DMS 273 treated with DMSO at 0.1 percent for 48 hours (cell line): ENCODE data around the gene LSM12.

Source experiments
- DNase-seq: peaks from one replicate; lab custom pipeline; 2025; lab: John Stamatoyannopoulos, UW

LSM12 gene

GRCh38 chr17:44095647-44096496 is 29.4 kb upstream of the LSM12 start:
- peak; percentile 94 for DNase-seq

DNA sequence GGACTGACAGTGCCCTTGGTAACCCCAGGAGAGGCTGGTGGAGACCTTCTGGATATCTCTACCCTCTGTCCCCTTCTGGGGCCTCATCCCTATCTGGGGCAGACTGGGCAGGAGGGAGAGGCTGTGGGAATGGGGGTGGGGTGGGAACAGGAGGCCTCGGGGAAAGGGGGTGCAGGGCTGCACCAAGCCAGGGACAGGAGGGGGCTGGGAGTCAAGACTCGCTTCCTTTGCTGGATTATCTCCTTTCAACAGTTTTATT is 28.8 kb upstream of the LSM12 start:
- DNase-seq, result no peak

- DNase-seq, result no peak
These were observed 28.4 kb upstream of the LSM12 start for GRCh38 chr17:44094701-44095387.

DNA sequence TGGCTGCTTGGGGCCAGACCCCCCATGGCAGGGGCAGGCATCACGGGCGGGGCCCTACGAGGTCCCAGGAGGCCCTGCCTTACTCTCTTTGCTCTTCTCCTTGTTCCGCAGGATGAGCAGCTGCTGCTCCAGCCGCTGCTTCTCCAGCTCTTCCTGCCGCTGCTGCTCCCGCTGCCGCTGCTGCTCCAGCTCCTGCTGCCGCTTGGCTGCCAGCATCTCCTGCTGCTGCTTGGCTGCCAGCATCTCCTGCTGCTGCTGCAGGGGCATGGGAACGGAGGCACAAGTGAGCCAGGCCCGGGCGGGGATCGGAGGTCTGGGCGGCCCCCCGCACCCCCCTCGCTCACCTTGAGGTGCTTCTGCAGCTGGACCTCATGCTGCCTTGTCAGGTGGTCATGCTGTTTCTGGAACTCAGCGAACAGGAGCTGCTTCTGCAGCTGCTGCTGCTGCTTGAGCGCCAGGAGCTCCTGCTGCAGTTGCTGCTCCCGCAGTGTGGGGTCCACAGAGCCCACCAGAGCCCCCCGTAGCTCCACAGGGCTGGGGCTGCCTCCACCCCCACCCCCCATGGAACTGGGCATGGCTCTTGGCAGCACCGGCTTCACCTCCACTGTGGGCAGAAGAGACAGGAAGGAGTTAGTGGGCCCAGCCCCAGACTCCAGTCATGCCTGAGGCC is 26.9 kb upstream of the LSM12 start:
- no peak for DNase-seq

DNA sequence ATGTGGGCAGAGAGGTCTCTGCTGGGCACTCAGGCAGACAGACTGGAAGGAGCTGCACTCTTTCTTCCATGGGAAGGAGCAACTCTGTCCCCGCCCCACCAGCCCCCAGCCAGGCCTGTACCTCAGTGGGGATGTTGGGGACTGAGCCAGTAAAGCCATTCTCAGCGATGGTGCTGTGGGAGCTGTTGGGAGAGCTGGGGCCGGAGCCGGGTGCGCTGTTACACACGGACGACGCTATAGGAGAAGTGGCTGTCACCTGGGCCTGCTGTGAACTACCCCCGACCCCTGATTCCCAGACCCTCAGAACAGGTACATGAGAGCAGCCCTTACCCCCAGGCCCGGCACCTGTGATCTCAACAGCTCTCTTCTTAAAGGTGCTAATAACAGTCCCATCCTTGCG is 25.6 kb upstream of the LSM12 start:
- DNase-seq, result no peak

DNA sequence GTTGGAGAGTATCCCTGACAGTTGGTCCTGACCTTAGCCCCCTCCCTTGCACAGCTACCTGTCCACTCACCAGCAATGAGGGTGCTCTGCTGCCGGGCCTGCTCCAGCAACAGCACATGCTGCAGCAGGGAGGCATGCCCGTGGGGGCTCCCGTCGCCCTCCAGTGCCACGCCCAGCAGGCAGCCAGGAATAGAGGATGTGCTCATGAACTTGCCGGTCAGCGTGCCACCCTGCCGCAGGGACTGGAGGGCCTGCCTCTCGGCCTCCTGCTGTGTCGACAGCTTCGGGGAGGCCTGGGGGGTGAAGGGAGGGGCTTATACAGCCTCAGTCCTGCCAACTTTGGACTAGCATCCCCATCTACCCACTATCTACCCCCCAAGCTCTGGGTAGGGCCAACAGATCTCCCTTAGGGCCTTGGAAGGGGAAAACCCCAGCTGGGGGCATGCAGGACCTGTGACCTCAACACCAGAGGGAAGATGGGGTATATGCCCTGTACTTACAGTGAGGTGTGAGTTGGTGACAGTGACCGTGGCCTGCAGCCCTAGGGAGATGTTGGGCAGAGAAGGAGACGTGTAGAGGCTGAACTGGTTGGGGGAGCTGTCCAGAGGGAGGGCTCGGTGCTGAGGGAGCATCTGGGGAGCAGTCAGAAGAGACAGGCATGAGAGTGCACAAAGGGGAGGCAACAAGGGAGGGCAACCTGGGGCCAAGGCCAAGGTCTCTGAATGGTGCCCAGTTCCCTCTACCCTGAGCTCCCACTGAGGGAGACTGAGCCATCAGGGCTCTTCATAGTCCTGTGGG is 24.9 kb upstream of the LSM12 start:
- DNase-seq, result no peak

GRCh38 chr17:44088254-44088653 is 21.8 kb upstream of the LSM12 start:
- DNase-seq, result no peak

DNA sequence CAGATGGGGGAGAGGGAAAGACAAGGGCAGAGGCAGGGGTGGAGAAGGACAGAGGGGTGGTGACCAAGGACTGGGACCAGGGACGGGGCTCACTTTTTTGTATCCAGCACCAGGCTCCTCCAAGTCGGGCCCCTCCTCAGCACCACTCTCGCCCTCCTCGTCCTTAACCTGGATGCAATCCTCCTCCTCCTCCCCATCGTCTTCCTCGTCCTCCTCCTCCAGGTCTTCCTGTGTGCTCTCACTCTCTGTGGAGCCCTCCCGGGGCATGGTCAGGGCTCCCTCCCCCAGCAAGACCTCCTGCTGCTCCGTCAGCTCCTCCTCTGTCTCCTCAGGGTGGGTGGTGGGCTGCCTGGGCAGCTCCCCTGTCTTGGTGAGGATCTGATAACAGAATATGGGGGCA is 20.8 kb upstream of the LSM12 start:
- no peak for DNase-seq

- DNase-seq, result no peak
These were observed 20.2 kb upstream of the LSM12 start for GRCh38 chr17:44086364-44087311.

DNA sequence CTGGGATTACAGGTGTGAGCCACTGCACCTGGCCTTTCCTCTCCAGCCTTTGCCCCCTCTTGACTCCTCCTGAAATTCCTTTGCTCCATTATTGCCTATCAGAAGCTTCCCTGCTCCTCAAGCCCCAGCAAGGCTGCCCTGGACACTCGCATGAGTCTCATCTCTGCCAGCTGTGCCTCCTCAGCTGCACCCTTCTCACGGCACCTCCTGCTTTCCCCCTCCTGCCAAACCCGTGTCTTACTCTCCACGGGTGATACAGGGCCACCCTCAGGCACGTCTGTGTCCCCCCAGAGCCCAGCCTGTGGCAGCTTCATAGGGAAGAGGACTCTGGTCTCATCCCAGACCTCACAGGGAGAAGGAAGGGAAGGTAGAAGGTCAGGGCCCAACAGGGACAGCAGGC is 19.4 kb upstream of the LSM12 start:
- no peak for DNase-seq

- DNase-seq, result no peak
These were observed 18.4 kb upstream of the LSM12 start for GRCh38 chr17:44084921-44085320.

DNA sequence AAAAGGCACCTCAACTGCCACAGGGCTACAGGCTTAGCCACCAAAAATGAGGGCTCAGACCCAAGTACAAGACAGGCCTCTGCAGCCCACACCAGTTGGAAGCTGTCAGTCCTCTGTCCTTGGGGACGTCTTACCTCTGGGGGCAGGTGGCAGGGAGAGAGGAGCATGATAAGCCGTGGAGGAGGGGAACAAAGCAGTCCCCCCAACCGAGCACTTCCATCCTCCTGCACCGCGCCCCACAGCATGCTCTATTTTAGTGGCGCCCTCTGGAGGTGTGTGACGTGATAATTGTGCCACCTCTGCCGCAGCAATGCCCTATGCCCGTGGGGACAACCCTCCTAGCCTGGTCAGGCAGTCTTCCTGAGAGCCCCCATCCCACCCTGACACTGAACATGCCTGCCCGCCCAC is 17.7 kb upstream of the LSM12 start:
- DNase-seq, result no peak

DNA sequence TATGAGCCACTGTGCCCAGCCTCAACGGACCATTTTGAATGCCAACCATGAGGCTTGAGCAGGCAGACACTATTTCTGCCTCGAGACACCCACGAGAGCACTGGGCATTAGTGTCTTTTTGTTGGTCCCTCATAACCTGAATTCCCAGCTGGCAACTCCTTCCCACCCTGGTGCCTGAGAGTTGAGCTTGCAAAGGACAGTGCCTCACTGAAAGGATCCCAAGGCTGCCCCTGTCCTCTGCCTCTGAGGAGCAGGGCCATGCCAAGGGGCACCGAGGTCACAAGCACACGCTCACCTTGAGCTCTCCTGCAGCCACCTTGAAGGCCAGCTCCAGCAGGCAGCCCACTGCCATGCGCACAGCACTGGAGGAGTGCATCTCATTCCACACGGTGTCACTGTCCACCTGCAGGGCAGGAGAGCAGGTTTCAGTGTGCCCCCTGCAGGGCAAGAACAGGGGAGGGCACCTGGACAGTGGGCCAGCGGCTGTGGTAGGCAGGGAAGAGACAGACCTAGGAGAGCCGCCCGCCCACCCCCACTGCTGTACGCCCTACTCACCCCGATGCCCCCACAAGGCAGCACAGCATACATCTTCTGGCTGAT is 16.9 kb upstream of the LSM12 start:
- no peak for DNase-seq

DNA sequence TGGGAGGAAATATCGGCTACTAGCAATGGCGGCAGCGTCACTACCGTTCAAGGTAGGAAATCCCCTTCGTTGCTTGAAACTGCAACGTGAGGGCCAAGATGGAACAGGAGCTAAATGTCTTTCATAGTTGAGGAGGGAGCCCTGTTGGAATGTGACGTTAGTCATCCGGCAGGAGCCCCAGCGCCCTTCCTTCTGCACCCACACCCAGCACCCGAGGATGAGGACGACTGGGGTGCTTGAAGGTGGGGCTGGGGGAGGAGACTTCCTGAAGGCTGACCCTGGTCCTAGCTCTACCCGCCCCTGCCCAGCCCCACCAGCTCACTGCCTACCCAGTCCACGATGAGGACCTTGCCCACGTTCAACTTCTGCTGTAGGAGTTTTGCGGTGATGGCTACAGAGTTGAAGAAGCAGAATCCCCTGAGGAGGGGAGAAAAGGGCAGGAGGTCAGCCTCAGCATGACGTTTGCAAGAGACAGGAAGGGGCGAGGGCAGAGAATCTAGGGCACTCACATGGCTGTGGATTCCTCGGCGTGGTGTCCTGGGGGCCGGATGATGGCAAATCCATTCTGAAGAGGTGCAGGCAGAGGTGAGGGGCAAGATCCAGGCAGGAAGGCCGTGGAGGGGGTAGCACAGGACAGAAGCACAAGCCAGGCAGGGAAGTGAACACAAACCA is 15.9 kb upstream of the LSM12 start:
- no peak for DNase-seq

DNA sequence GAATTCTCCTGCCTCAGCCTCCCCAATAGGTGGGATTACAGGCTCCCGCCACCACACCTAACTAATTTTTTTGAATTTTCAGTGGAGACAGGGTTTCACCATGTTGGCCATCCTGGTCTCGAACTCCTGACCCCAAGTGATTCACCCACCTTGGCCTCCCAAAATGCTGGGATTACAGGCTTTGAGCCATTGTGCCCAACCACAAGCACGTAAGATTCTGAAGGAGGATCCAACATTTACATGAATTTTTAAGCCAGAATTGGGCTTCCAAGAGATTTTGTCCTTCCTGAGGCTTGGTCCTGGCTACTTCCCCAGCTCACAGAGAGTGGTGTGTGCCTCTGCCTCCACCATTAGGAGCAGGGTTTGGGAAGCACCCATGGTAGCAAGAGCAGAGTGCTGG is 15.2 kb upstream of the LSM12 start:
- no peak for DNase-seq

DNA sequence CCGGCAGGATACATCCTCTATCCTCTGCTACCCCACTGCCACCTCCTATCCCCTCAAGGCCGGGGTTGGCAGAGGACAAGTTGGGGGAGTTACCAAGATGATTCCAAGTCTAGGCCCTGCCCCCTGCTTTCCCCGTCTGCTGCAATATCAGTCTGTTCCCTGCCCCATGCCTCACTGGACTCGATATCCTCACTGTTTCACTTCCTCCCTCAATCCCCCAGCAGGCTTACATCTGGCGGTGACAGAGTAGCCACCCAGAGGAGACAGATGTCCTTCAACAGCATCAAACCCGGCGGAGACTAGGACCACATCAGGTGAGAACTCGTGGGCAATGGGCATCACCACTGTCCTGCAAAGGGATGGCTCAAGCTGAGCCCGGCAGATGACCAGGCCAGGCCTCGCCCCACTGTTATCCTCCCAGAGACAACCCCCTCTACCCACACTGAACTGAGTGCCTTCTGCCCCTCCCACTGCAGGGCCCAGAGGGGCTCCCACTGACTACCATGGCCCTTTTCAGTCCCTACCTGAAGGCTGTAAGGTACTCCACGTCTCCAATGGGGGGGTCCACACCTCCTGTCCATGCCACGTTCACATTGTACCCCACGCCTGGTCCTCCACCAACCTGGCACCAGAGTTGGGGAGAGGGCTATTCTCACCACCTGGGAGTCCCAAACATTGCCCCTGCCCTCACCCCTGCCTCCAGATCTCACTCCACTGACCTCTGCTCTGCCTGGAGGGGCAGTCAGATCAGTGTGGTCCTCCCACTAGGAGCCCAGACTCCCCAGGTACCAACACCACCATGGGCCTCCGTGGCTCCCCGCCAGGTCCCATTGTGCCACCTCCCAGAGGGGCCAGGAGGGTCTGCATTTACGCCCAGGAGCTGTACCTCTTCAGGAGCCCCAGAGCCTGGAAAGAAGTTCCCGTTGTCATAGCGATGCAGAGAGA is 13.7 kb upstream of the LSM12 start:
- no peak for DNase-seq

- DNase-seq, result no peak
These were observed 11.9 kb upstream of the LSM12 start for GRCh38 chr17:44078412-44078811.

GRCh38 chr17:44077595-44077909 is 11.1 kb upstream of the LSM12 start:
- DNase-seq, result no peak
